ENCODE results near the gene IL27RA. TPM values are rescaled to one million over a fixed set of nuclear protein-coding genes. Genes with fewer than 3 reads are reported as not detected.

Gene IL27RA
- total and polyA plus RNA-seq, 9 donors = 1.9 to 6.1 (median 3.9) TPM

DNA sequence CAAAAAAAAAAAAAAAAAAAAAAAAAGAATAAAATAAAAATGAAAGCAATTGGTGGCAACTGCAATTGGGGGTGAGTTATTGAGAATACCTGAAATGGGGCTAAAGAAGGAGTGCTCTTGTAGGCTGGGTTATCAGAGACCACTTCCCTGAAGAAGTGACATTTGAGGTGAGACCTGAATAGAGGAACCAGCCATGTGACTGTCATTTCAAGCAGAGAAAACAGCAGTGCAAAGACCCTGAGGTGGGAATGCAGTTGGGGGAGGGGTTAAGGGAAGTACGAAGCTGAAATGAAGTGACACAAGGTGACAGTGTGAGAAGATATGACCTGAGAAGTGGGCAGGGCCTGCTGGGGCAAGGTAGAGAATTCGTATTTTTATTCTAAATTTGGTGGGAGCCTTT lies 34.6 kb downstream of the IL27RA start:
- H3K9me3 ChIP-seq (replicated peaks; ENCODE audit: control insufficient read depth, low read depth, low read length) = no peaks in the 10 kb centered on the region
- no peaks in the 10 kb centered on the region for H3K4me1 ChIP-seq (ENCODE audit: control insufficient read depth, insufficient read depth, low read length)
- no peaks in the 10 kb centered on the region for H3K36me3 ChIP-seq (ENCODE audit: control insufficient read depth, insufficient read depth, low read length)
- no peak overlapping the region for H3K4me3 ChIP-seq (ENCODE audit: low read length)
- H3K27ac ChIP-seq (ENCODE audit: low read length) = no peak overlapping the region
- WGBS (ENCODE audit: insufficient coverage) = 88% methylated on average over 1 of the region's 2 CpGs
- H3K27me3 ChIP-seq (ENCODE audit: control insufficient read depth, insufficient read depth, low read length) = peaks cover 6% of the 10 kb centered on the region
- DNase-seq = no peak

- no peak overlapping the region for H3K4me3 ChIP-seq (ENCODE audit: low read length)
- WGBS (ENCODE audit: insufficient coverage) = 93% methylated on average over 41 of the region's 43 CpGs
- no peak overlapping the region for H3K27ac ChIP-seq (ENCODE audit: low read length)
- peaks cover 22% of the 10 kb centered on the region for H3K27me3 ChIP-seq (ENCODE audit: control insufficient read depth, insufficient read depth, low read length)
- peaks cover 34% of the 10 kb centered on the region for H3K4me1 ChIP-seq (ENCODE audit: control insufficient read depth, insufficient read depth, low read length)
- DNase-seq = no peak
- no peaks in the 10 kb centered on the region for H3K36me3 ChIP-seq (ENCODE audit: control insufficient read depth, insufficient read depth, low read length)
- H3K9me3 ChIP-seq (replicated peaks; ENCODE audit: control insufficient read depth, low read depth, low read length) = no peaks in the 10 kb centered on the region
Observed at GRCh38 chr19:14070268-14071050, 38.9 kb downstream of the IL27RA start.

DNA sequence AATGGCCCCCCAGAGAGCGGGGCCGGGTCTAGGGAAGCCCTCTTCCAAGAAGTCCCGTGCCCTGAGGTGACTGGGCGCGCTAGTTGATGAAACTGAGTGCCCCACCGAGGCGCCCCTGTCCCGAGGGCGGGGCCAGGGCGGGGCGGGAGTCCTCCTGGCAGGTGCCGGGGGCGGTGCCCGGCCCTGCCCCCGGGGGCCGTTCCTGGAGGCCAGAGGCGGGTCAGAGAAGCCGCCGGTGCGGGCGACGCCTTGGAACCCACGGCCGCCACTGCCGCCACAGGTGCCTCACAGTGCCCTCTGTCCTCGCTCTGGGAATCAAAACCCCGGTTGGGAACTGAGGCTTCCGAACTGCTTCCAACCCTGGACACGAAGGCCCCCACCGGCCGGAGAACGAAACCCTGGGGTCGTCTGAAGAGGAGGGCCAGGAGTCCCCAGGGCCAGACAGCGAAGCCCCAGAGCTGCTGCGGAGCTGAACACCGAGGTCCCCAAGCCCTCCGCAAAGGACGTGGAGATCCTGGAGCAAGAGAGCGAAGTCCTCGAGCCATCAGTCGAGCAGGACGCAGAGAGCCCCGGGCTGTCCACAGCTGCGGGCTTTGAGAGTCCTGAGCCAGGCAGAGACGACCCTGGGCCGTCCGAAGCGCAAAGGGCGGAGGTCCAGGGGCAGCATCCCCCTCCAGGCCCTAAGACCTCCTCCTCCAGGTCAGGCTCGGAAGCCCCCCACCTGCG lies 41.1 kb downstream of the IL27RA start, which contains the start of gene MISP3:
TSS of gene MISP3 (plus strand) at position 252 of the 726 bp plus-strand sequence. CDS start 524 bp downstream, outside the sequence.
- Histone ChIP-seq H3K4me1 (ENCODE audit: control insufficient read depth, insufficient read depth, low read length) (peaks cover 34% of the 10 kb centered on the region), H3K4me3 (ENCODE audit: low read length) (peak within 1 kb of the TSS; percentile 61), H3K36me3 (ENCODE audit: control insufficient read depth, insufficient read depth, low read length) (no peaks in the 10 kb centered on the region), H3K9me3 (replicated peaks; ENCODE audit: control insufficient read depth, low read depth, low read length) (no peaks in the 10 kb centered on the region), H3K27me3 (ENCODE audit: control insufficient read depth, insufficient read depth, low read length) (peaks cover 22% of the 10 kb centered on the region), H3K27ac (ENCODE audit: low read length) (peak within 1 kb of the TSS; percentile 42)
- 1% methylated on average over 51 of the region's 51 CpGs for WGBS (ENCODE audit: insufficient coverage)
- DNase-seq = peak; percentile 30

DNA sequence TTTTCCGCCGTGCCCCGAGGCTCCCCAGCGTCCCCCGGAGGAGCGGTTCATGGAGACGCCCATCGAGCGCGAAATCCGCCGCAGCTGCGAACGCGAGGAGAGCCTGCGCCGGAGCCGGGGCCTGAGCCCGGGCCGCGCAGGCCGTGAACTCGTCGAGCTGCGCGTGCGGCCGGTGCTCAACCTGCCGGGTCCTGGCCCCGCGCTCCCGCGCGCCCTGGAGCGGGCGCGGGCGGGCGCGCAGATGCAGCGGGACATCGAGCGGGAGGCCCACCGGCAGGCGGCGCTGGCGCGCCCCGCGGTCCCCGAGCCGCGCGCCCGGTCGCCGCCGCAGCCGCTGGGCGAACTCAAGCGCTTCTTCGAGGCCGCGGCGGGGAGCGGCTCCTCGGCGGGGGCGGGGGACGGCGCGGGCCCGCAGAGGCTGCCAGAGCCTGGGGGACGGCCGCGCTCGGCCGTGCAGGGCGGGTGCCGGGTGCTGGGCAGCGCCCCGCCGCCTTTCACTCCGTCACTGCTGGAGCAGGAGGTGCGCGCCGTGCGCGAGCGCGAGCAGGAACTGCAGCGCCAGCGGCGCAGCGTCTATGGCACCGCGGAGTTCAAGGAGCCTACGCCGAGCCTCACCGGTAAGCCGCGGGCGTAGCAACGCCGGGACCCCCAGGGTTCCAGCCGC lies 41.8 kb downstream of the IL27RA start:
- H3K27ac ChIP-seq (ENCODE audit: low read length) = peak overlapping the region; percentile 78
- WGBS (ENCODE audit: insufficient coverage) = under 1% methylated on average over 103 of the region's 106 CpGs
- H3K9me3 ChIP-seq (replicated peaks; ENCODE audit: control insufficient read depth, low read depth, low read length) = no peaks in the 10 kb centered on the region
- no peaks in the 10 kb centered on the region for H3K36me3 ChIP-seq (ENCODE audit: control insufficient read depth, insufficient read depth, low read length)
- peak overlapping the region; percentile 61 for H3K4me3 ChIP-seq (ENCODE audit: low read length)
- DNase-seq = peak; percentile 83
- peaks cover 22% of the 10 kb centered on the region for H3K27me3 ChIP-seq (ENCODE audit: control insufficient read depth, insufficient read depth, low read length)
- peaks cover 34% of the 10 kb centered on the region for H3K4me1 ChIP-seq (ENCODE audit: control insufficient read depth, insufficient read depth, low read length)

GRCh38 chr19:14073925-14074838 lies 42.6 kb downstream of the IL27RA start:
- Histone ChIP-seq H3K9me3 (replicated peaks; ENCODE audit: control insufficient read depth, low read depth, low read length) (no peaks in the 10 kb centered on the region), H3K36me3 (ENCODE audit: control insufficient read depth, insufficient read depth, low read length) (no peaks in the 10 kb centered on the region), H3K4me1 (ENCODE audit: control insufficient read depth, insufficient read depth, low read length) (peaks cover 34% of the 10 kb centered on the region), H3K4me3 (ENCODE audit: low read length) (peak overlapping the region; percentile 61), H3K27me3 (ENCODE audit: control insufficient read depth, insufficient read depth, low read length) (peaks cover 22% of the 10 kb centered on the region), H3K27ac (ENCODE audit: low read length) (peak overlapping the region; percentile 78)
- WGBS (ENCODE audit: insufficient coverage) = 4% methylated on average over 36 of the region's 44 CpGs
- no peak for DNase-seq

DNA sequence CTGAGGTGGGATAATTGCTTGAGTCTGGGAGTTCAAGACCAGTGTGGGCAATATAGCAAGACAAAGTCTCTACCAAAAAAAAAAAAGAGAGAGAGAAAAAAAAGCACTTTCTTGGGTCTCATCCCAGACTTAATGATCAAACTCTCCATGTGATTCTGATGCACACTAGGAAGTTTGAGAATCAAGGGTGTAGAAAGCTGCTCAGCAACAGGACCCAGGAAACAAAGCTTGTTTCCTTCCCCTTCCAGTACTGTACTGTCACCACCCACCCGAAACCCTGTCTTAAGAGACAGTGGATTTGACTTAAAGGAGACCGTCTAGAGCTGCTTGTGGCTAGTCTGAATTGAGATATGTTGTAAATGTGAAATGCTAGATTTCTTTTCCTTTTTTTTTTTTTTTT lies 46.8 kb downstream of the IL27RA start:
- no peaks in the 10 kb centered on the region for H3K9me3 ChIP-seq (replicated peaks; ENCODE audit: control insufficient read depth, low read depth, low read length)
- peaks cover 2% of the 10 kb centered on the region for H3K36me3 ChIP-seq (ENCODE audit: control insufficient read depth, insufficient read depth, low read length)
- DNase-seq = peak; percentile 58
- no CpG with 5 or more reads among the region's 2 CpGs for WGBS (ENCODE audit: insufficient coverage)
- H3K4me3 ChIP-seq (ENCODE audit: low read length) = no peak overlapping the region
- peaks cover 13% of the 10 kb centered on the region for H3K27me3 ChIP-seq (ENCODE audit: control insufficient read depth, insufficient read depth, low read length)
- no peak overlapping the region for H3K27ac ChIP-seq (ENCODE audit: low read length)
- H3K4me1 ChIP-seq (ENCODE audit: control insufficient read depth, insufficient read depth, low read length) = peaks cover 33% of the 10 kb centered on the region

- H3K36me3 ChIP-seq (ENCODE audit: control insufficient read depth, insufficient read depth, low read length) = peaks cover 4% of the 10 kb centered on the region
- WGBS (ENCODE audit: insufficient coverage) = under 1% methylated on average over 37 of the region's 50 CpGs
- no peaks in the 10 kb centered on the region for H3K9me3 ChIP-seq (replicated peaks; ENCODE audit: control insufficient read depth, low read depth, low read length)
- H3K27me3 ChIP-seq (ENCODE audit: control insufficient read depth, insufficient read depth, low read length) = no peaks in the 10 kb centered on the region
- peak overlapping the region; percentile 96 for H3K27ac ChIP-seq (ENCODE audit: low read length)
- DNase-seq = peak; percentile 100
- peaks cover 17% of the 10 kb centered on the region for H3K4me1 ChIP-seq (ENCODE audit: control insufficient read depth, insufficient read depth, low read length)
- peak overlapping the region; percentile 96 for H3K4me3 ChIP-seq (ENCODE audit: low read length)
Observed at GRCh38 chr19:14080887-14081796, 49.6 kb downstream of the IL27RA start.

DNA sequence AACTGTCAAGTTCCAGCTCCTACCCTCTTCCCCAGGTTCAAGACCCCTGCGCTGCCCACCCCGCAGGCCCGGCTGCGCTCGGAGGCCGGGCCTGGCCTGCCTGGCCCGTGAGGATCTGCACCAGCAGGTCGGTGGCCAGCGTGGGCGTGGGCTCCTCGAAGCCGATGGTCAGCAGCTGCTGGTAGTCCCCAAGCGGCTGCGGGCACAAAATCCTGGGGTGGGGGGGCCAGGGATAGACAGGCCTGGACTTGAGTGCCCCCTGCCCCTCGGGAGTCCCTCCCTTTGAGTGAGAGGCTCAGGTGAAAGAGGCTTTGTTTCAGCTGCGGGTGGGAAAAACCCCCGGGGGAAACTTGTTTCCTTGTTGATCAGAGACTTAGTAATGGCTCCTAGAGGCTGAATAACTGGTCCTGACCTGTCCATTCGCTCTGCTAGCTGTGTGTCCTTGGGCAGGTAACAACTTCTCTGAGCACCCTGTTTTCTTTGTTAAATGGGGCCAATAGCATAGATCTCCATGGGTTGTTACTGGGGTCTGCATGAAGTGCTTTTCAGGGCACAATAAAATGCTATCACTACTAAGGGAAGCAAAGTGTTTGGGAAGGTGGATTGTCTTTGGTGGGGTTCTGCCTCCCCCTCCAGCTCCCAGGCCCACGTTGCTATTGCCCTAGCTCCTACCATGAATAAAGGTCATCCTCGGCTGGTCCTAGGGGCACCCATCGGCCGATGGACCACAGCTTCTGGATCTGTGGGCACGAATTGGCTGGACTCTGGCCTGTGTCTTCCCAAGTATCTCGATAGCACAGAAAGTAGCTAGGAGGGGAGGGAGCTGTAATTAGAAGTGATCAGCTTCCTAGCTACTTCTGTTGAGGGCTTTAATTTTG lies 50.5 kb downstream of the IL27RA start:
- Histone ChIP-seq H3K4me3 (ENCODE audit: low read length) (peak overlapping the region; percentile 96), H3K27ac (ENCODE audit: low read length) (peak overlapping the region; percentile 91)
- 23% methylated on average over 22 of the region's 24 CpGs for WGBS (ENCODE audit: insufficient coverage)

More for the DNA sequence above, 50.5 kb downstream of the IL27RA start:
- DNase-seq = no peak
- Histone ChIP-seq H3K36me3 (ENCODE audit: control insufficient read depth, insufficient read depth, low read length) (peaks cover 12% of the 10 kb centered on the region), H3K9me3 (replicated peaks; ENCODE audit: control insufficient read depth, low read depth, low read length) (no peaks in the 10 kb centered on the region), H3K27me3 (ENCODE audit: control insufficient read depth, insufficient read depth, low read length) (no peaks in the 10 kb centered on the region), H3K4me1 (ENCODE audit: control insufficient read depth, insufficient read depth, low read length) (peaks cover 17% of the 10 kb centered on the region)

All from muscle of leg (tissue), 11 donors.